Measurements from ENCODE around the gene GRIK3.

The GRIK3 gene

DNA sequence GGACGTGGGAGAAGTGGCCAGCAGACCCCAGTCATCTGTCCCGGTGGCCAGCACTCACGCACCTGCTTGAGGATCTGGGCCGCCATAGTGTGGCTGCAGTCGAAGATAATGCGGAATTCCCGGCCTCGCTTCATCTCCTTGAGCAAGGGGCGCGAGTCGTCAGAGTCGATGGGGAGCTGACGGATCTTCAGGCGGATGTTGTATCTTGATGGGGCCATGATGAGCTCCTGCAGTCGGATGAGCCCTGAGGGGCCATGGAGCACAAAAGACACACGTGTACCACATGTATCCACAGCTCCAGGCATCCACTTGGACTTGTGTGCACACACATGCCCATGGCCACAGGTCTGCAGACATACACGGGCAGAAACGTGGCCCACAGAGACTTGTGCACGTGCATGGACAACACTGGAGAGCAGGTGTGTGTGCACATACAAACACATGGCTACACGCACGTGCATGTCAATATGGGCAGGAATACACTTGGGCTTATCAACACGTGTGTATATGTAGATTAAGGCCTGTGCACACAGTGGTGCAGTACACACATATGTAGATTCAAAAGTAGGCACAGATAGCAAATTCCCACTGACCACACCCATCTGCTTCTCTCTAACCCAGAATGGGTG, 162.1 kb downstream of the GRIK3 start:
- DNase-seq = no peak

DNA sequence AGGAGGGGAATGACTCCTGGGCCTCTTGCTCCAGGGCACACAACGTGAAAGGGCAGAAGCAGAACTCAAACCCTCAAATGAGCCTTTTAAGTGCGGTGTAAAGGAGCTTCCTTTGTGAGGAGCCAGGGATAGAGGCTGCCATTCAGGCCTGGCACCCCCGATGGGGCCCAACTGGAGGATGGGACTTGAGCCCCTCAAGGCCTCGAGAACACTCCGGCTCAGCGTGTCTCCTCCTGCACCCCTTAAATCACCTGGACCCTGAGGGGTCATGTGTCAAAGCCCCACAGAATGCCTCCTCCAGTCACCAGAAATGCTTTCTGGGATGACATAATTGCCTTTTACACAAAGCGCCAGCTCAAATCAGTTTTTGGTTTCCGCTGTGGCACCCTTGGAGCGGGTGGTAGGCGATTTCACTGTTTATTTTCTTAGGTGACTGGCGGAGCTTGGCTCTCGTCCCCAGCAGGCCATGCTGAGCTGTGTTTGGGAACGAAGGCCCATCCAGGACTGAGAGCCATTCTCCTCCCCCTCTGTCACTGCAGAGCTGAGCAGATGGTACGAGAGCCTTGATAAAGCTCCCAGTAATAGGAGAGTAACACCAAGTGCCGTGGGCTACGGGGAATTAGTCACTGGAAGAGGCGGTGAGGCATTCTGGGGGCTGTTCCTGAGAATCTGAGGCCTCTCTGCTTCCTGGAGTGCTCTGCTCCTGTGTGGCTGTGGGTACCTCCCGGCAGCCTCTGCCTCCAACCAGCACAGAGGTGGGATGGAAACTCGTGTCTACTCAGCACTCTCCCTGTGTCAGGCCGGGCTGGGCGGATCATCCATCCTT, 163.0 kb downstream of the GRIK3 start:
- no peak for DNase-seq

DNA sequence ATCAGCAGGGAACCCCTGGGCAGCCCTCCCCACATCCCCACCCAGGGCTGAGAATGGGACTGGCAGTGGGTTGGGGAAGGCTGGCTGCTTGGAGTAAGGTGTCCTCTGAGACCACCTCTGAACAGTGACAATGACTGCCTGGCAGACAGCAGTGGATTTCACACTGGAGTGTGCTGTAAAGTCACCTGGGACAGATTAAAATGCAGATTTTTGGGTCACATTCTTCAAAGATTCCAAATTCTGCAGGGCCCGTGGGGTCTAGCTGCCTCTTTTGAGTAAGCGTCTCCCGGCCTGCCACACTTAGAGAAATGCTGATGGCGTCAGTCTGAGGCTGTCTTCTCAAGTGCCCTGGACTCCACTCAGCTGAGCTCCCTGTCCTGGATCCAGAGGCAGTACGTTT, 164.5 kb downstream of the GRIK3 start:
- DNase-seq = no peak

DNA sequence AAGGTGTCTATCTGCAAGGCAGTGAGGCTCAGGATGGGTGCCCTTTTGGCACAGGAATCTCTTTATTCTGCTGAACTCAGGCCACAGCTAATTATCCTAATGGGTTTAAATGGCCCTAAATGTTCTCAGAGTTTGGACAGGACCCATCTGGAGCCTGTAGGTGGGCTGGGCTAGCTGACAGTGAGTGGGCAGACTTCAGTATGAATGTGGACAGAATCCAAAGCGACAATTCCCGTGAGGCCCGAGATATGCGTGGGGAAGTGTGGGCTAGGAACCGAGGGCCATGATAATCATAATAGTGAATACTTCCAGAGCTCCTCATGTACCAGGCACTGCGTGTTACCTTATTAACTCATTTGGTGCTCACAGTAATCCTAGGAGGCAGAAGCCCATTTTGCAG, 165.3 kb downstream of the GRIK3 start:
- no peak for DNase-seq

DNA sequence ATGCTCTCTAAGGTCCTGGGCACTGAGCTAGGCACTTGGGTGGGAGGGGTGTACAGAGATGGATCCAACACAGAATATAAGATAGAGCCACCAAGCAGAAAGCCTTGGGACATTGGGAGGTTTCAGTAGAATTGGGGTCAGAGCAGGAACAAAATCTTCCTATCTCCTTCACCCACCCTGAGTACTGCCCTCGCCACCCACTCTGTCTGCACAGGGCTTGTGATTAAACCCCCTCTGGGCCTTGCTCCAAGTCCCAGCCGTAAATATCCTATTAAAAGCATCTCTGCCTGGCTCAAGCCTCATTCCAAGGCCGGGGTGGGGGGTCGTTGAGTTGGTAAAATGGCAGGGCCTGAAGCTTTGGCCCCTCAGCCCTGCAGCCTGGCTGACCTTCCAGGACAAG, 166.7 kb downstream of the GRIK3 start:
- no peak for DNase-seq

DNA sequence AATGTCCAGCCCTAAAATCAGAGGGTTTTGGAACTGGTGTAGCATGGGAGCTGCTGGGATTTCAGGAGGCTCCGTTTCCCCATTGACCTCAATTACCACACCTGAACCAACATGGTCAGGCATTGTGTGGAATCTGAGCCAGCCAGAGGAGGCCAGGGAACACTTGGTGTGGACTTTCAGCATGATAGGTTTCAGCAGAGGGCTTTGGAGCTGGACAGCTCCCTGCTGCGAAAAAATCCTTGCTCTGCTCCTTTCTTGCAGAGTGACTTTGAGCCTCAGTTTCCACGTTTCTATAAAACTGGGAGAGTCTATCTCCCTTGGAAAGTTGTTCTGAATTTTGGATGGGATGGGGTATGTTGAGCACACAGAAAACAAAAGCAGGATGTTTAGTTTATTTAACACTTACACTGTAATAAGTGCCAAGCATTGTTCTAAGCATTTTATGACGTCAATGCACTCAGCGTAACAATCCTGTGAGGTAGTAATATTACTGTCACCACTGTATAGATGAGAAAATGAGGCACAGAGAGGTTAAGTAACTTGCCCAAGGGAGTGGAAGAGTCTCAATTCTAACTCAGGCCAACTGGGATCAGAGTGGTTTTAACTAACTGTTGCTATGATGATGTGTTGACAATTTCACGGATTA, 168.0 kb downstream of the GRIK3 start:
- DNase-seq = no peak

DNA sequence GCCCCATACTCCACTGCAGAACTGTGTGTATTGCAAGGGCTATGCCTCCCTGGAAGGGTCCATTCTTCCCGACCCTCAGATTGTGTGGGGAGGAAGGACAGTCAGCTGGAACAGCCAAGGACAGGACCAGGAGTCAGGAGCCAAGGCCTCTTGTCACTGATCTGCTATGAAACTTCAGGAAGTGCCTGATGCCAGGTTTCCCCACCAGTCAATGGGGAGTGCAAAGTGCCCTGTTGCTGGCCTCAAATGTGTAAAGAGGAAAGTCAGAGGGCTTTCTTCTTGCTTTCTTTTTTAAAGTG, 168.8 kb downstream of the GRIK3 start:
- DNase-seq = no peak

DNA sequence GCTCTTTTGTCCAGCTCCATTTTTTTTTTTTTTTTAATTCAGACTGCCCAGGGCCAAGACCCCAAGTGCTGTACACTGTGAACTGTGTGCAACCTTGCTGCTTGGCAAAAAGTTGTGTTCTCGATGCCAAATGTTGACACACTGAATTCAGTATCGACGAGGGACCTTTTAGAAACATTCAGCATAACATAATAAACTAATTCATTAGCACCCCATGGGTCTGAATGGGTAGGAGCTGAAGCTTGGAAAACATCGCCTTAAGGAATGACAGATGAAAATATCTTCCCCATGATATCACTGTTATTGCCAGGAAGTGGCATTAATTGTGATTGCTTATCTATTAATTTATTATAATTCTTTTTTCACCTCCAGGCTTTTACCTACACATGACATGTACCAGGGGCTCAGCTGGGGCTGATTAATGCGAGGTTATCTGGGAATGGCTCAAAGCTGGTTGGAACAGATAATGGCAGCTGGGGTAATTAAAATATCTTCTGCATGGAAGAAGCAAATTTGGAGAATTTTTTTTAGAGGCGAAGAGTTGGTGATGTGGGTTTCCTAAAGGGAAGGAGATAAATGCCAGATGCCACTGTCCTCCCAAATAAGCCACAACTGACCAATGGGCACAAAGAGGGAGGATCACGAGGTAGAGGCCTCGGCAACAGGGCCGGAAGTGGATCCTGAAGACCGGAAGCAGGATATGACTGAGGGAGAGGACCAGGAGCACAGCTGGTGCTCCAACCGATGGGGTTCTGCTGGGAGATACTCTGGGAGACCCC, 169.3 kb downstream of the GRIK3 start:
- no peak for DNase-seq

DNA sequence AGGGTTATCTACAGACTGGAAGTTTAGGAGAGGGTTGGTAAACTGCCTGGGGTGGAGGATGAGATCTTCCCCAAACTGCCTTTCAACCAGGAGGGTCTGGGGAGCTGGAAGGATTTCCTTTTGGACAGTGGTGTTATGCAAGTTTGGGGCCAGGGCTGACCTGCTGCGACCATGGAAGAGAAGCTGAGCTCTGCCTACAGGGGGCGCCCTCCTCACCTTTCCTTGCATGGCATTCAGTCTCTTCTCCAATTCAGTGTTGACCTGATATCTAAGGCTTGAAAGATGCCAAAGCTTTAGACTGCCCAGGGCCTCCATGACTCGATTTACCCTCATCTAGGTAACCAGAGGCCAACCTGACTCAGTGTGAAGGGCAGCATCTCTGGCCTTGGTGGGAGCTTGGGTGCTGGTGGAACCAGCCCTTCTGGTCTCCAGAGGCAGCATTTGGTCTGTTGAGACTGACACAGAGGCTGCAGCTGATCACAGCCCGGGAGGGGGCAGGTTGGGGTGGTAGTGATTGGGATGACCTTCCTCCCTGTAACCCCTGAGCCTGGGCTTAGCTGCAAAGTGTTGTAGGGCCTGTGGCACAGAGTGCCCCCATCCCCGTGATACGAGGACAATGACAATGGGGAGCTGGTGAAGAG, 170.0 kb downstream of the GRIK3 start:
- no peak for DNase-seq

DNA sequence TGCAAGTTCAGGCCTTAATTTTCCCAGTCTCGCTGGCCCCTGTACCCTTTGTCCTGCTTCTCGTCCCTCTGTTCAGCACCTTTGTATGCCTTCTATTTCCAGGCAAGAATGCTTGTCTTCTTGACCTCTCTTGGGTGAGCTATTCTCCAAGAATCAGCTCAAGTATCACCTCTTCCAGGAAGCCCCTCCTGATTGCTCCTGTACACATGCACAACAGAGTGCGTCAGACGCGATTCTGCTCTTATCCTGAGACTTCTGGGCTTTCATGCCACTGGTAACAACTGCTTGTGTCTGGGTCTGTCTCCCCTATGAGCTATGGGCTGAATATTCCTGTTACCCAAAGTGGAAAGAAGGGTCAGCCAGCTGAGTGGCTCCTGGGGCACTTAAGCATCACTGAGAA, 170.8 kb downstream of the GRIK3 start:
- DNase-seq = no peak

DNA sequence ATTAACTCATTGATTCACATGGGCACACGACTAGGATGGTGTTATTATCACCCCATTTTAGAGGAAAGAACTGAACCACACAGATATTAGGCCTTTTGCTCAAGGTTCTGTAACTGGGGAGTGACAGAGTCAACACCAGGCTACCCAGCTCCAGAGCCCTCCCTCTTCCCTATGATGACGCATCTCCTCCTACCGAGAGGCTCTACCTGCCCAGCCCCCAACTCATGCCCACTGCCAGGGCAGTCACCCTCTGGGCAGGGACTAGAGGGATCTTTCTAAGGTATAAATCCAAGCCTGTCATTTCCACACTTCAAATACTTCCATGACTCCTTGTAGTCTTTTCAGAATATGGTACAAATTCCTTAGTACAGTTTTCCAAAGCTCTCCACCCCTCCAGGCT, 171.3 kb downstream of the GRIK3 start:
- no peak for DNase-seq

DNA sequence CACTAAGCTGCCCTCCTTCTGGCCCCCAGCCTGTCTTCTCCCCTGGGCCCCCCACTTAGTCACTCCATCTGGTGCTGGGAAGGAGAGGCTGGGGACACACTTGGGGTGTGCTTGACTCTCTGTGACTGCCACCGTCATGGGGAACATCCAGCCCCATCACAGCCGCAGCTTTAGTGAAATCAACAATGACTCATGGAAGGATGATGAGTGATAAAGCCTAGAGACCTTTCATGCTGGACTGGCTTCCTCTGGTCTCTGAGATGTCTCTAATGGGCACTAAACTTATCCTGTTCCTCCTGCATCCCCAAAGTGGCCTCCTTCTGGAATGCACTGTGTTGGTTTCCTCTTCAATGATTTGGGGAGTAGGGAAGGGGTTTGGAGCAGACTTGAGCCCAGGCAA, 172.9 kb downstream of the GRIK3 start:
- no peak for DNase-seq

DNA sequence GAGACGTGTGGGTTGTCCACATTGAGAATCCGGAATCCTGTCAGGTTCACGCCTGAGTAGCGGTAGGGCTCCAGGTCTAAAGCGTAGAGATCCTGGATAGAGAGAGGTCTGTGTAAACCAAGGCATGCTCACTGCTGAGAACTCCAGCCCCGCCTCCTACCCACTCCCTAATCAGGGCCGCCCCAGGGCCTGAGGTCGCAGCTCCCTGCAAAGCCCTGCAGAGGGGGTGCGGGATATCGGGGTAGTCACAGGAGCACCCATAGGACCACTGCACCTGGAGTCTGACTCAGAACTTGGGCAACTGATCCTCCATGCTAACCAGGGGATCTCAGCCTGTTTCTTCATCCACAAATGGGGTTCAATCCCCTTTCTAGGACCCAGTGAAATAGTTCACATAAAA, 174.4 kb downstream of the GRIK3 start:
- DNase-seq = no peak

DNA sequence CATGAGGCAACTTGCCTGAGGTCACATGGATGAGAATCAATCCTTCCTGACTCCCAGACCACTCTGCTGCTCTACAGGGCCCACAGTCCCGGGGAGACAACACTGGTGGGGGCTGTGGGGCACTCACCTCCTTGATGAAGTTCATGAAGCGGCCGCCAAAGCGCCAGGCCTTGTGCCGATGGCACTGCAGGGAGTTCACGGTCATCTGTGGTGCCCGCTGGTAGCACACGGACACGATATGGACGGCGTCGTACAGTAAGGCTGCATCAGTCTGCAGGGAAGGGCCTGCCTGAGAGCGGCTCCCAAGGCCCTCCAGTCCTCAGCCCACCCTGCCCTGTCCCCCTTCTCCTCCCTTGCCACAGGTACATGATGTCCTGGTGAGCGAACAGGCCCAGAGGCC, 175.3 kb downstream of the GRIK3 start:
- no peak for DNase-seq

DNA sequence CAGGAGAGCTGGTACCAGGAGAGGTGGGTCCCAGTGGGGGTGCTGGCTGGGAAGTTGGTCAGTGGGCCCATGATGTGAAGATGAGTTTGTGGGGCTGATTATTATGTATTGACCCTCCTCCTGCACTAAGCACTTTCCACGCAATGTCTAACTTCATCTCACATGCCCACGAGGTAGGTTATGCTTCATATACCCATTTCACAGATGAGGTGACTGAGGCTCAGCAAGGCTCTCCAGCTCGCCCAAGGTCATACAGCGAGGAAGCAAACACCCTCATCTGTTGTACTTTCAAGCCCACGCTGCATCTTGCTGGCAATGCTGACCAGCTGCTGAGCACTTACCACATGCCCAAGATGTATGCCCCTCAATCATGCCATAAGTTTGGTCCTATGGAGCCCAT, 175.8 kb downstream of the GRIK3 start:
- DNase-seq = no peak

DNA sequence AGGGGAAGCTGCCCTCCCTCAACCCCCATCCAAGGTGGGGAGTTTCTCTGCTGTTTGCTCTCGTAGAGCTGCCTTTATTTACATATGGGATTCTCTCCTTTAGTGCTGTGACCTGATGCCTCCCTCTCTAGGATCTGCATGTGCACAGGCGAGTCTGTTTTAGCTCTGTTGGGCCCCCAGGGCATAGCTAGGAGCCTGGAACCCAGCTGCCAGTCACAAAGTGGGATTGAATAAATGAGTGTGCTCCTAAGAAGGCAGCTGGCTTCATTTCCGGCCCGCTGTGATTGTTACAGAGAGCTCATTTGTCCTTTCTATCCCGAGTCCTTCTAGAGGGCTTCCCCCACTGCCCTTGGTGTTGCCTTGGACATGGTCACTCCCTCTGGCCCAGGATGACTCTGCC, 176.6 kb downstream of the GRIK3 start:
- DNase-seq = no peak

DNA sequence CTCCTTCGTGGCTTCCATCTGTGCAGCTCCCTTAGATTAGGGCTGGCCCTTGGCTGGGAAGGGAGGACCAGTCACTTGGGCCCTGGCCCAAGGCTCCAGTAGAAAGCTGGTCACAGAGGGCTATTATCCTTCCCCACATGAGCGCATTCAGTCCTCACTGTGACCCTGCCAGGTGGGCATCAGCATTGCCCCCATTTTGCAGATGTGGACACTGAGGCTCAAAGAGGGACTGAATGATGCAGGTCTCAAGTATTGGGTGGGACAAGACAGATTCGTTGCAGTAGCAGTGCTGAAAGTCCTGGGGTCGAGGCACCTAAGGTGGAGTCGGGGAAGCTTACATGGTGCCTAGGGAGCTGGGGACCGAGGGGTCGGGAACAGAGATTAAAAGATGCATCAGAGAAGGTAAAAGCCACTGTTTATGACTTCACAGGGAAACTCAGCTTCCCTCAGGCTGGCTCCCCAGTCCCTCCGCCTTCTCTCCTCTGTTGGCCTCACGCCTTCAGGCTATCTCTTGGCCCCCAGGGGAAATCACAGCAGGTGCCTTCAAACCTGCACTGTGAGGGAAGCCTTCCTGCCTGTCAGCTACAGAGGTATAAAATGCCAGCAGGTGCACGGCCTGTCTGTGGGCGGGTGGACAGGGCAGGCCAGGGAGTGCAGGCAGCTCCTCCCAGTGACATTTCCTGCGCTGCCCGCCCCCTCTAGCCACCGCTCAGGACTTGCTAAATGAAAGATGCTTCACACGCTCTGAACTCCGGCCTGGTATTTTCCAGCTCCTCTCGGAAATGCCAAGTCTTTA, 178.4 kb downstream of the GRIK3 start:
- DNase-seq = no peak

DNA sequence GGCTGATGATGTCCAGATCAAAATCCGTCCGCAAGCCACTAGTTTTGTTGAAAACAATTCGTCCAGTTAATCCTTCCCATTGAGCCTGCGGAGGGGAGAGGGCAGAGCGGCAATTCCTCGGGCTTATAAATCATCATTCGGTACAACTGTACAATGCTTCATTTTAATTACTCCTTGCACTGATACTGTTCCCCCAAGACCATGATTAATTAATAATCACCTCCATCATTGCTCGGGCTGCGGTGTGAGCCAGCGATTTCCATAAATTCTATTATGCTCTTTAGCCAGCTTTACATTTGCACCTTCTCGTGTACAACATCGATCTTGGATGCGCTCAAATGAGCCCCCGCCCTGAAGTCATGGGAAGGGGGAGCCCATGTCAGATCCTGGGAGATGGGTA, 180.7 kb downstream of the GRIK3 start:
- DNase-seq = no peak

DNA sequence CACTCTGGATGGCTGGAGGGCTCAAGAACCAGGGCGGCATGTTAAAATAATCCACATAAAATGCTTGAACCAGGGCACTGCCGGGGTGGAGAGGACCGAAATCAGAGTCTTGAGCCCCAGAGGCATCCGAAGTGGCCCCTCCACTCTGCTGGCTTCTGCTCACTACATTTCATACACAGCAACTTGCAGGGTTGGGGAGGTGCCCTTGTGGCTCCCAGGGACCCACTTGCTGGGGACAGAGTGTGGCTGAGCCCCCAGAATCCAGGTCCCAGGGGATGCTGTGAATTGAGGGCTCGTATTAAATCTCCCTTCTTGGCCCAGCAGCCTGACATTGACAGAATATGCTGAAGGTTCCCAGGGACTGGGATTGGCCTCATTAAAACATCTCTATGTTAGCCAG, 181.7 kb downstream of the GRIK3 start:
- DNase-seq = no peak

DNA sequence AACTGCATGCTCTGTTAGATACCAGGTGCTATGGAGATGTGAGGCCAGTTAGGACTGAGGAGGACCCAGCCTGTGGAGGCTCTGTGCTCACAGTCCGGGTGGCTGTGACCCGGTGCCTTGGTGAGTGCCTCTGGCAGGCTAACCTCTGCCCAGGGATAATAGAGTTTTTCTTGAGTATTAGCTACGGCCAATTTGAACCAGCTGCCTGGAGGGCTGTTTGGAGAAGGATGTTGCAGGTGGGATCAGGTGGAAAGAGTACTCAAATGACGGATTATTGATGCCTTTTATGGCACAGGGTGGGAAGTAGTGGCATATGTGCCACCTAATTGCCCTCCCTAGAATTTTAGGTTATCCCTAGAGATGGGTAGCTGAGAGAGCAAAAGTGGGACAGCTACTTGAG, 182.7 kb downstream of the GRIK3 start:
- no peak for DNase-seq

DNA sequence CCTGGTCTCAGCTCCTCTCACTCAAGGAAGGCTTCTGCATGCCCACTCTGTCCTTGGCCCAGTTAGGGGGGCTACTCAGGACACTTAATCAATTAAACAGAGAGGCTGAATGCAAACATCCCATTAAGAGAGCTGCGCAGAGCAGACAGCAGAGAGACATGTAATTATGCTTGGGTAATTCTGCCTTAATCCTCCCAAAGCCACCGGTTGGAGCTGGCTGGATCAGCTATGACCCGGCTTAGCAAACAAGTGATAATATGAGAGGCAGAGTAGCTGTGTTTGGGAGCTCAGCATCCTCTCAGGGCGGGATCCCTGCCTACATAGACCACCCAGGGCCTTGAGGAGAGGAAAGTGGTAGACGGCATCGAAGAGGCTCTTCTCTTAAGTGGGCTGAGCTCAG, 183.2 kb downstream of the GRIK3 start:
- DNase-seq = no peak

DNA sequence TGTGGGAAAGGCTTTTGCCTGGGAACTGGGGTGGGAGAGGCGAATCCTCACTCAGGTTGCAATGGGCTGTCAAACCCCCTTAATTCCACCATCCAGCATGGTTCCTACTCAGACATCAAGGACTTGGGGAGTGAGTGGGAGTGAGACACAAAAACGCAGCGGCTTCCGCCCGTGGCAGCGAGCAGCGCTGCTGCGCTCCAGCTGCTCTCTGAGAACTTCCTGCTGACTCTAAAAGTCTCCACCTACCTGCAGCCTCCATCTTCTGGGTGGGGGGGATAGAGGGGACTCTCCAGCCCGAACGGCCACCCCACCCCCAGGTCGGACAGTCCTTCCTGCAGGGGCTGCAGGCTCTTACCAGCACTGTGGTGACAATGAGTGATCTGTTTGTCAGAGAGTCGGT, 184.4 kb downstream of the GRIK3 start:
- DNase-seq = no peak
